HG02588 (cell line): Measurements from ENCODE around the gene GGTLC1.
"Not testable (repeated sequence)": the region's sequence is repeated elsewhere in the genome, so short reads cannot be mapped to it uniquely, and the experiment has no call there.

Source experiments
- ATAC-seq: cut with Tn5 transposase; IDR thresholded peaks from one replicate; pipeline ENCODE4 v1.9.1; 2021; ENCODE audit warnings: mild to moderate bottlenecking, moderate library complexity; ENCODE audit not compliant: unreplicated experiment

GGTLC1 gene

GRCh38 chr20:23995291-23995690, 6.7 kb upstream of the GGTLC1 start:
- not testable (repeated sequence) for ATAC-seq

GRCh38 chr20:23994001-23994633, 5.5 kb upstream of the GGTLC1 start:
- not testable (repeated sequence) for ATAC-seq

- ATAC-seq = not testable (repeated sequence)
Observed at GRCh38 chr20:23993440-23993839, 4.9 kb upstream of the GGTLC1 start.

- not testable (repeated sequence) for ATAC-seq
Observed at GRCh38 chr20:23990296-23990695, 1.7 kb upstream of the GGTLC1 start.

GRCh38 chr20:23988966-23989365, 387 bp upstream of the GGTLC1 start:
- ATAC-seq = not testable (repeated sequence)

GRCh38 chr20:23986716-23987115, 1.9 kb downstream of the GGTLC1 start:
- ATAC-seq = not testable (repeated sequence)

GRCh38 chr20:23986310-23986709, 2.3 kb downstream of the GGTLC1 start:
- ATAC-seq = not testable (repeated sequence)

GRCh38 chr20:23985790-23986225, 2.8 kb downstream of the GGTLC1 start:
- not testable (repeated sequence) for ATAC-seq

- ATAC-seq = not testable (repeated sequence)
Observed at GRCh38 chr20:23985066-23985789, 3.4 kb downstream of the GGTLC1 start.

GRCh38 chr20:23984476-23985023, 4.0 kb downstream of the GGTLC1 start:
- not testable (repeated sequence) for ATAC-seq

- ATAC-seq = not testable (repeated sequence)
Observed at GRCh38 chr20:23982112-23983018, 6.2 kb downstream of the GGTLC1 start.

GRCh38 chr20:23981526-23981925, 7.1 kb downstream of the GGTLC1 start:
- not testable (repeated sequence) for ATAC-seq

- ATAC-seq = not testable (repeated sequence)
Observed at GRCh38 chr20:23981014-23981413, 7.6 kb downstream of the GGTLC1 start.

- not testable (repeated sequence) for ATAC-seq
Observed at GRCh38 chr20:23979899-23980811, 8.4 kb downstream of the GGTLC1 start.

GRCh38 chr20:23979380-23979779, 9.2 kb downstream of the GGTLC1 start:
- not testable (repeated sequence) for ATAC-seq

- ATAC-seq = not testable (repeated sequence)
Observed at GRCh38 chr20:23978457-23978856, 10.1 kb downstream of the GGTLC1 start.

GRCh38 chr20:23974966-23975365, 13.6 kb downstream of the GGTLC1 start:
- no peak for ATAC-seq

- ATAC-seq = no peak
Observed at GRCh38 chr20:23971310-23971709, 17.3 kb downstream of the GGTLC1 start.

- ATAC-seq = no peak
Observed at GRCh38 chr20:23970049-23970448, 18.5 kb downstream of the GGTLC1 start.

GRCh38 chr20:23967616-23967979, 21.0 kb downstream of the GGTLC1 start:
- ATAC-seq = no peak
